Smooth muscle cell (in vitro differentiated cells): ENCODE measurements around the gene CASZ1. TPM values are rescaled to one million over a fixed set of nuclear protein-coding genes. Genes with fewer than 3 reads are reported as not detected.

Experiments
- DNase-seq: peaks from one replicate; lab custom pipeline; 2025; ENCODE audit not compliant: unreplicated experiment; lab: John Stamatoyannopoulos, UW
- H2AFZ ChIP-seq: fragments of 200-600 bp; sonication (generic); 2 replicates; pipeline ENCODE4 v1.6.0; 2016; ENCODE audit warnings: antibody characterized with exemption, low read depth, mild to moderate bottlenecking
- H3F3A ChIP-seq: fragments of 200-600 bp; sonication (generic); 2 replicates; pipeline ENCODE4 v1.6.0; 2017; ENCODE audit warnings: antibody characterized with exemption, low read depth
- H3K27ac ChIP-seq: fragments of 200-600 bp; sonication (generic); 2 replicates; pipeline ENCODE4 v1.5.1; 2016; ENCODE audit warnings: low read depth, mild to moderate bottlenecking
- H3K27me3 ChIP-seq: fragments of 200-600 bp; sonication (generic); 2 replicates; pipeline ENCODE4 v1.6.1; 2016; ENCODE audit warnings: low read depth, mild to moderate bottlenecking
- H3K36me3 ChIP-seq: fragments of 200-600 bp; sonication (generic); 2 replicates; pipeline ENCODE4 v1.5.1; 2016; ENCODE audit warnings: low read depth
- H3K4me1 ChIP-seq: fragments of 200-600 bp; sonication (generic); 2 replicates; pipeline ENCODE4 v1.5.1; 2016; ENCODE audit warnings: low read depth
- H3K4me2 ChIP-seq: fragments of 200-600 bp; sonication (generic); 2 replicates; pipeline ENCODE4 v1.6.0; 2016; ENCODE audit warnings: mild to moderate bottlenecking
- H3K4me3 ChIP-seq: fragments of 200-600 bp; sonication (generic); 2 replicates; pipeline ENCODE4 v1.5.1; 2016; ENCODE audit warnings: mild to moderate bottlenecking
- H3K79me2 ChIP-seq: fragments of 200-600 bp; sonication (generic); 2 replicates; pipeline ENCODE4 v1.6.0; 2016; ENCODE audit warnings: low read depth, mild to moderate bottlenecking
- H3K9ac ChIP-seq: fragments of 200-600 bp; sonication (generic); 2 replicates; pipeline ENCODE4 v1.6.0; 2016; ENCODE audit warnings: low read depth
- H3K9me3 ChIP-seq: fragments of 200-600 bp; sonication (generic); replicated peaks from 2 replicates; pipeline ENCODE4 v1.5.1; 2016; ENCODE audit warnings: low read depth
- H4K20me1 ChIP-seq: fragments of 200-600 bp; sonication (generic); 2 replicates; pipeline ENCODE4 v1.6.0; 2016; ENCODE audit warnings: low read depth
- CTCF ChIP-seq: fragments of 200-600 bp; sonication (generic); IDR thresholded peaks from 2 replicates; pipeline ENCODE4 v1.5.1; 2017; ENCODE audit warnings: borderline replicate concordance, mild to moderate bottlenecking, antibody characterized with exemption; ENCODE audit not compliant: insufficient read depth, poor library complexity, severe bottlenecking
- WGBS: methylation state at CpG from one replicate; pipeline ENCODE4 v1.1.7; 2016; ENCODE audit warnings: low lambda C conversion rate; 5-methylcytosine and 5-hydroxymethylcytosine counted together
- polyA plus RNA-seq: library from polyadenylated mRNA; unstranded; fragments of >200 nt; fragmentation: Nextera tagmentation; extraction: Ambion mirVana; gene quantifications from 2 replicates; pipeline ENCODE4 v1.2.1, GENCODE V29; 2016
- total RNA-seq: library from RNA; depleted of rRNA; stranded (reverse); fragments of >200 nt; gene quantifications from 2 replicates; pipeline ENCODE4 v1.2.3, GENCODE V29; 2014

The CASZ1 gene
- total and polyA plus RNA-seq, 2 experiments from 2014 or later = 0.70 to 1.9 TPM

GRCh38 chr1:10626131-10626731 lies 170.2 kb downstream of the CASZ1 start:
- H3K4me2 ChIP-seq = no peak overlapping the region
- no peaks in the 10 kb centered on the region for H4K20me1 ChIP-seq
- no peaks in the 10 kb centered on the region for H3K36me3 ChIP-seq
- DNase-seq = no peak
- no peaks in the 10 kb centered on the region for H3K4me1 ChIP-seq
- H3K4me3 ChIP-seq = no peak overlapping the region
- H3K9me3 ChIP-seq = no peaks in the 10 kb centered on the region
- no peak overlapping the region for H2AFZ ChIP-seq
- no peak overlapping the region for H3K9ac ChIP-seq
- H3K27me3 ChIP-seq = no peaks in the 10 kb centered on the region
- TF ChIP-seq CTCF = no peak
- H3K27ac ChIP-seq = no peak overlapping the region
- 93% methylated on average over 13 of the region's 13 CpGs for WGBS
- no peaks in the 10 kb centered on the region for H3K79me2 ChIP-seq
- H3F3A ChIP-seq = no peaks in the 10 kb centered on the region

- H2AFZ ChIP-seq = no peak overlapping the region
- no peak for DNase-seq
- H3K4me1 ChIP-seq = no peaks in the 10 kb centered on the region
- no peak overlapping the region for H3K4me3 ChIP-seq
- H3K79me2 ChIP-seq = no peaks in the 10 kb centered on the region
- no peak for TF ChIP-seq CTCF
- no peak overlapping the region for H3K9ac ChIP-seq
- no peaks in the 10 kb centered on the region for H4K20me1 ChIP-seq
- no peak overlapping the region for H3K4me2 ChIP-seq
- WGBS = 85% methylated on average over 10 of the region's 10 CpGs
- no peaks in the 10 kb centered on the region for H3K36me3 ChIP-seq
- no peaks in the 10 kb centered on the region for H3F3A ChIP-seq
- no peak overlapping the region for H3K27ac ChIP-seq
- no peaks in the 10 kb centered on the region for H3K9me3 ChIP-seq
- no peaks in the 10 kb centered on the region for H3K27me3 ChIP-seq
These were observed 170.9 kb downstream of the CASZ1 start for GRCh38 chr1:10625554-10625953.

DNA sequence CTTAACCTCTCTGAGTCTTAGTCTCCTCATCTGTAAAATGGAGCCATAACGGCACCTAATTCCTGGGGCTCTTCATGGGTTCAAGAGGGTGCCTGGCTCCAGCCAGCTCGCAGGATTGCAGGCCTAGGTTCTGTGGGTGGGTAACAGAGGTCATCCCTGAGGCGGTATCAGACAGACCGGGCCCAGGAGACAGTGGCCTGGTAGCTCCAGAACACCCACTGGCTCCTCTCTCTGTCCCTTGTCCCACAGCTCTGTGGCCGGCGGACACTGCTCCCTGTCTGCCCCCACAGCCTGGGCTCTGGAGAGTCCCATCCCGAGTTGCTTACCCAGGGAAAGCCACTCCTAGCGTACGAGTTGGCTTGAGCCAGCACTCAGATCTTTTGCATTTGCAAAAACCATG lies 171.4 kb downstream of the CASZ1 start:
- no peaks in the 10 kb centered on the region for H3F3A ChIP-seq
- H3K27ac ChIP-seq = no peak overlapping the region
- H3K27me3 ChIP-seq = no peaks in the 10 kb centered on the region
- no peaks in the 10 kb centered on the region for H3K79me2 ChIP-seq
- H3K36me3 ChIP-seq = no peaks in the 10 kb centered on the region
- no peak overlapping the region for H3K9ac ChIP-seq
- no peak overlapping the region for H3K4me2 ChIP-seq
- no peak for TF ChIP-seq CTCF
- no peaks in the 10 kb centered on the region for H3K4me1 ChIP-seq
- H3K9me3 ChIP-seq = no peaks in the 10 kb centered on the region
- no peak overlapping the region for H3K4me3 ChIP-seq
- no peak overlapping the region for H2AFZ ChIP-seq
- no peaks in the 10 kb centered on the region for H4K20me1 ChIP-seq
- 94% methylated on average over 9 of the region's 9 CpGs for WGBS
- DNase-seq = no peak
